Activated T-cell treated with anti-CD3 and anti-CD28 coated beads, Interleukin-2, amount 50 U/mL, for 4 hours (primary cell): Measurements from ENCODE around the gene PRSS50. TPM values are rescaled to one million over a fixed set of nuclear protein-coding genes. Genes with fewer than 3 reads are reported as not detected.
A peak's percentile ranks its signal among the peaks of the same experiment; 100 is the strongest.

Experiments used
- ATAC-seq, 2 donors: fragments of 200-7000 bp; cut with Tn5 transposase; one replicate each; pipeline ENCODE4 v1.10.0; 2021
- DNase-seq: peaks from one replicate; pipeline ENCODE4 v3.0.0-alpha.2; 2020
- H3K27me3 Mint-ChIP-seq: one replicate; pipeline ENCODE4 v1.8.0; 2021; ENCODE audit warnings: low read depth, mixed read lengths
- H3K36me3 Mint-ChIP-seq: one replicate; pipeline ENCODE4 v1.8.0; 2022; ENCODE audit warnings: mixed read lengths; ENCODE audit not compliant: insufficient read depth
- H3K4me1 Mint-ChIP-seq: one replicate; pipeline ENCODE4 v1.8.0; 2021; ENCODE audit warnings: low read depth, mixed read lengths
- H3K4me3 Mint-ChIP-seq: one replicate; pipeline ENCODE4 v1.8.0; 2021; ENCODE audit warnings: mild to moderate bottlenecking, moderate library complexity, mixed read lengths
- H3K9me3 Mint-ChIP-seq: one replicate; pipeline ENCODE4 v1.8.0; 2021; ENCODE audit warnings: mixed read lengths
- total RNA-seq, 3 donors: library from RNA; stranded (reverse); gene quantifications; one replicate each; pipeline ENCODE4 v1.2.1, GENCODE V29; 2021

The PRSS50 gene
- total RNA-seq, 3 donors from 2014 or later: not detected

GRCh38 chr3:46677411-46677726, 40.3 kb downstream of the PRSS50 start:
- no peak for ATAC-seq
- H3K36me3 Mint-ChIP-seq: peaks cover 10% of the 10 kb centered on the region
- H3K4me1 Mint-ChIP-seq: no peaks in the 10 kb centered on the region
- no peak for DNase-seq
- no peaks in the 10 kb centered on the region for H3K27me3 Mint-ChIP-seq
- no peak overlapping the region for H3K4me3 Mint-ChIP-seq
- H3K9me3 Mint-ChIP-seq: no peaks in the 10 kb centered on the region

GRCh38 chr3:46676601-46677410, 40.9 kb downstream of the PRSS50 start:
- no peak for ATAC-seq
- H3K4me3 Mint-ChIP-seq: no peak overlapping the region
- H3K36me3 Mint-ChIP-seq: peaks cover 10% of the 10 kb centered on the region
- no peaks in the 10 kb centered on the region for H3K9me3 Mint-ChIP-seq
- H3K27me3 Mint-ChIP-seq: no peaks in the 10 kb centered on the region
- no peak for DNase-seq
- H3K4me1 Mint-ChIP-seq: no peaks in the 10 kb centered on the region

GRCh38 chr3:46675843-46676567, 41.7 kb downstream of the PRSS50 start:
- Mint-ChIP-seq H3K9me3 (no peaks in the 10 kb centered on the region), H3K4me1 (no peaks in the 10 kb centered on the region), H3K36me3 (peaks cover 10% of the 10 kb centered on the region), H3K4me3 (no peak overlapping the region), H3K27me3 (no peaks in the 10 kb centered on the region)
- DNase-seq (no peak), ATAC-seq (no peak)

- H3K27me3 Mint-ChIP-seq: no peaks in the 10 kb centered on the region
- no peak overlapping the region for H3K4me3 Mint-ChIP-seq
- H3K4me1 Mint-ChIP-seq: no peaks in the 10 kb centered on the region
- ATAC-seq: no peak
- DNase-seq: no peak
- no peaks in the 10 kb centered on the region for H3K9me3 Mint-ChIP-seq
- H3K36me3 Mint-ChIP-seq: peaks cover 10% of the 10 kb centered on the region
Observed at GRCh38 chr3:46675426-46675825, 42.2 kb downstream of the PRSS50 start.

GRCh38 chr3:46674031-46674845, 43.4 kb downstream of the PRSS50 start:
- Mint-ChIP-seq H3K27me3 (no peaks in the 10 kb centered on the region), H3K4me1 (no peaks in the 10 kb centered on the region), H3K4me3 (no peak overlapping the region), H3K9me3 (no peaks in the 10 kb centered on the region), H3K36me3 (peaks cover 7% of the 10 kb centered on the region)
- ATAC-seq (no peak), DNase-seq (no peak)

- no peaks in the 10 kb centered on the region for H3K9me3 Mint-ChIP-seq
- H3K4me1 Mint-ChIP-seq: no peaks in the 10 kb centered on the region
- H3K27me3 Mint-ChIP-seq: no peaks in the 10 kb centered on the region
- H3K36me3 Mint-ChIP-seq: peaks cover 7% of the 10 kb centered on the region
- no peak overlapping the region for H3K4me3 Mint-ChIP-seq
- DNase-seq (no peak), ATAC-seq (no peak)
Observed at GRCh38 chr3:46673151-46674030, 44.3 kb downstream of the PRSS50 start.

GRCh38 chr3:46672349-46672695, 45.3 kb downstream of the PRSS50 start:
- Mint-ChIP-seq H3K36me3 (peaks cover 7% of the 10 kb centered on the region), H3K9me3 (no peaks in the 10 kb centered on the region), H3K4me1 (no peaks in the 10 kb centered on the region), H3K27me3 (no peaks in the 10 kb centered on the region), H3K4me3 (no peak overlapping the region)
- ATAC-seq (no peak), DNase-seq (no peak)

- no peaks in the 10 kb centered on the region for H3K9me3 Mint-ChIP-seq
- H3K27me3 Mint-ChIP-seq: peaks cover under 1% of the 10 kb centered on the region
- no peak overlapping the region for H3K4me3 Mint-ChIP-seq
- DNase-seq (no peak), ATAC-seq (no peak)
- no peaks in the 10 kb centered on the region for H3K4me1 Mint-ChIP-seq
- peaks cover 7% of the 10 kb centered on the region for H3K36me3 Mint-ChIP-seq
Observed at GRCh38 chr3:46671541-46672348, 45.9 kb downstream of the PRSS50 start.

GRCh38 chr3:46670891-46671427, 46.7 kb downstream of the PRSS50 start:
- Mint-ChIP-seq H3K4me1 (no peaks in the 10 kb centered on the region), H3K27me3 (peaks cover 2% of the 10 kb centered on the region), H3K4me3 (no peak overlapping the region), H3K9me3 (no peaks in the 10 kb centered on the region), H3K36me3 (peaks cover 7% of the 10 kb centered on the region)
- ATAC-seq (no peak), DNase-seq (peak; percentile 2)

GRCh38 chr3:46670000-46670890, 47.4 kb downstream of the PRSS50 start:
- ATAC-seq (no peak), DNase-seq (peak; percentile 1)
- peaks cover 2% of the 10 kb centered on the region for H3K27me3 Mint-ChIP-seq
- no peak overlapping the region for H3K4me3 Mint-ChIP-seq
- H3K9me3 Mint-ChIP-seq: no peaks in the 10 kb centered on the region
- H3K4me1 Mint-ChIP-seq: no peaks in the 10 kb centered on the region
- peaks cover 7% of the 10 kb centered on the region for H3K36me3 Mint-ChIP-seq

GRCh38 chr3:46669191-46669999, 48.3 kb downstream of the PRSS50 start:
- DNase-seq: peak; percentile 3
- no peak overlapping the region for H3K4me3 Mint-ChIP-seq
- peaks cover 3% of the 10 kb centered on the region for H3K36me3 Mint-ChIP-seq
- H3K9me3 Mint-ChIP-seq: no peaks in the 10 kb centered on the region
- H3K27me3 Mint-ChIP-seq: peaks cover 2% of the 10 kb centered on the region
- H3K4me1 Mint-ChIP-seq: no peaks in the 10 kb centered on the region
- ATAC-seq: no peak

- ATAC-seq: no peak
- no peaks in the 10 kb centered on the region for H3K4me1 Mint-ChIP-seq
- H3K36me3 Mint-ChIP-seq: no peaks in the 10 kb centered on the region
- no peaks in the 10 kb centered on the region for H3K9me3 Mint-ChIP-seq
- peaks cover 2% of the 10 kb centered on the region for H3K27me3 Mint-ChIP-seq
- no peak overlapping the region for H3K4me3 Mint-ChIP-seq
- DNase-seq: peak; percentile 1
Observed at GRCh38 chr3:46668591-46668990, 49.1 kb downstream of the PRSS50 start.
